MCF 10A (cell line): Measurements from ENCODE around the gene DYNC2H1. TPM values are rescaled to one million over a fixed set of nuclear protein-coding genes. Genes with fewer than 3 reads are reported as not detected.
"Not testable (repeated sequence)": the region's sequence is repeated elsewhere in the genome, so short reads cannot be mapped to it uniquely, and the experiment has no call there.

Experiments
- BruUV-seq: library from RNA; stranded (reverse); fragments of 400-500 nt; replicated peaks from 2 replicates; lab custom pipeline; 2021; lab: Mats Ljungman, UMichigan
- CTCF ChIA-PET: fragments of 300-600 bp; sonication (Branson Sonifier 250); formaldehyde crosslinking; extraction: SDS; loops from one replicate; lab custom pipeline; 2021; ENCODE audit warnings: antibody characterized with exemption, inconsistent platforms; lab: Yijun Ruan, JAX
- POLR2A ChIA-PET: fragments of 300-600, 350-650 bp; sonication (Branson Sonifier 250); formaldehyde crosslinking; extraction: SDS; loops from one replicate; lab custom pipeline; 2020; ENCODE audit warnings: antibody characterized with exemption, inconsistent platforms; lab: Yijun Ruan, JAX
- DNase-seq: peaks from one replicate; pipeline ENCODE4 v3.0.0-alpha.2; 2018; ENCODE audit not compliant: unreplicated experiment
- H3K27ac Mint-ChIP-seq: one replicate; pipeline ENCODE4 v1.8.0; 2022; ENCODE audit warnings: mild to moderate bottlenecking, low read depth, mixed read lengths; ENCODE audit not compliant: unreplicated experiment
- H3K27me3 Mint-ChIP-seq: one replicate; pipeline ENCODE4 v1.8.0; 2022; ENCODE audit warnings: mixed read lengths; ENCODE audit not compliant: insufficient read depth, unreplicated experiment
- H3K36me3 Mint-ChIP-seq: one replicate; pipeline ENCODE4 v1.8.0; 2022; ENCODE audit warnings: mild to moderate bottlenecking, moderate library complexity, mixed read lengths; ENCODE audit not compliant: insufficient read depth, unreplicated experiment
- H3K4me1 Mint-ChIP-seq: one replicate; pipeline ENCODE4 v1.8.0; 2022; ENCODE audit warnings: mixed read lengths; ENCODE audit not compliant: insufficient read depth, unreplicated experiment
- H3K4me3 Mint-ChIP-seq: one replicate; pipeline ENCODE4 v1.8.0; 2022; ENCODE audit warnings: mild to moderate bottlenecking, moderate library complexity, mixed read lengths; ENCODE audit not compliant: unreplicated experiment
- H3K9me3 Mint-ChIP-seq: one replicate; pipeline ENCODE4 v1.8.0; 2022; ENCODE audit warnings: mixed read lengths; ENCODE audit not compliant: unreplicated experiment
- CTCF ChIP-seq: fragments of 200-600 bp; IDR thresholded peaks from one replicate; pipeline ENCODE4 v1.8.0; 2022; ENCODE audit warnings: antibody characterized with exemption, mild to moderate bottlenecking; ENCODE audit not compliant: unreplicated experiment
- intact Hi-C: fragments of 100-400 bp; cut with micrococcal nuclease; formaldehyde crosslinking; loops from 2 replicates; pipeline ENCODE4 v1.14.1; 2022
- total RNA-seq: library from RNA; stranded (reverse); gene quantifications from 2 replicates; pipeline ENCODE4 v1.2.3, GENCODE V29; 2022

DYNC2H1 gene
- total RNA-seq, 1 experiment from 2014 or later, result 23.0 TPM

GRCh38 chr11:103368145-103368544 lies 258.9 kb downstream of the DYNC2H1 start:
- Mint-ChIP-seq H3K9me3 (no peaks in the 10 kb centered on the region), H3K4me1 (no peaks in the 10 kb centered on the region)
- DNase-seq, result no peak

DNA sequence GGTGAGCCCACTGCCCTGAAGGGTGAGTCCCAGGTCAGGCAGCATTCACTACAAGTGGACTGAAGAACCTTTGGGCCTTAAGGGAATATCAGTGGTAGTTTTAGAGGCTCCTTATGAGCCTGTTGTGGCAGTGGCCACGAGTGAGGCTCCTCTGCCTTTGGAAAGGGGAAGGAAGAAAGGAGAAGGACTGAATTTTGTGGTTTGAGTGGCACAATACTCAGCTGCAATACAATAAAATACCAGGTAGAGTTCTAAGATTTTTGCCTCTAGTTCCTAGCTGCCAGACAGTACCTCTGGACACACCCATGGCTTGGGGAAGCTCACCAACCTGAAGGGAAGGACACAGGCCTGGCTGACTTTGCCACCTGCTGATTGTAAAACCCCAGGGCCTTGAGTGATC lies 260.9 kb downstream of the DYNC2H1 start:
- CTCF ChIA-PET, result no interaction called here
- BruUV-seq, result no TSS peak
- no peak for TF ChIP-seq CTCF
- POLR2A ChIA-PET, result no interaction called here
- no peaks in the 10 kb centered on the region for H3K4me1 Mint-ChIP-seq
- no peaks in the 10 kb centered on the region for H3K27me3 Mint-ChIP-seq
- no peak for DNase-seq
- peaks cover 17% of the 10 kb centered on the region for H3K36me3 Mint-ChIP-seq
- peaks cover 16% of the 10 kb centered on the region for H3K9me3 Mint-ChIP-seq
- intact Hi-C loops, result no loop called here
- no peak overlapping the region for H3K27ac Mint-ChIP-seq
- H3K4me3 Mint-ChIP-seq, result no peak overlapping the region

More at GRCh38 chr11:103368145-103368544, 258.9 kb downstream of the DYNC2H1 start:
- ChIA-PET CTCF (interaction anchor here (0.6 to 0.7 kb wide), 2 partner anchors 185 to 1432 kb away, joined by 4 to 5 read pairs; no protein-coding TSS in a partner anchor), POLR2A (no interaction called here)
- no peak for TF ChIP-seq CTCF
- intact Hi-C loops, result no loop called here
- Mint-ChIP-seq H3K36me3 (peaks cover 8% of the 10 kb centered on the region), H3K27me3 (no peaks in the 10 kb centered on the region), H3K27ac (no peak overlapping the region), H3K4me3 (no peak overlapping the region)
- no TSS peak for BruUV-seq

- intact Hi-C loops, result no loop called here
- TF ChIP-seq CTCF, result no peak
- Mint-ChIP-seq H3K4me1 (no peaks in the 10 kb centered on the region), H3K4me3 (no peak overlapping the region), H3K36me3 (peaks cover 17% of the 10 kb centered on the region), H3K27me3 (no peaks in the 10 kb centered on the region), H3K27ac (no peak overlapping the region), H3K9me3 (peaks cover 26% of the 10 kb centered on the region)
- ChIA-PET CTCF (interaction anchor here (0.7 kb wide), 1 partner anchor 13 kb away, joined by 3 read pairs; no protein-coding TSS in a partner anchor), POLR2A (no interaction called here)
- no peak for DNase-seq
- no TSS peak for BruUV-seq
Measured at GRCh38 chr11:103372906-103373305, 263.7 kb downstream of the DYNC2H1 start.

GRCh38 chr11:103374227-103374626 lies 265.0 kb downstream of the DYNC2H1 start:
- Mint-ChIP-seq H3K9me3 (peaks cover 26% of the 10 kb centered on the region), H3K36me3 (peaks cover 17% of the 10 kb centered on the region)
- intact Hi-C loops, BruUV-seq, H3K4me1 Mint-ChIP-seq, H3K4me3 Mint-ChIP-seq, DNase-seq, H3K27ac Mint-ChIP-seq, POLR2A ChIA-PET, H3K27me3 Mint-ChIP-seq: not testable (repeated sequence)
- CTCF ChIA-PET, result interaction anchor here (0.6 to 1.0 kb wide), 2 partner anchors 57 to 226 kb away, joined by 3 read pairs; no protein-coding TSS in a partner anchor
